ENCODE data around the gene ASB6. TPM values are rescaled to one million over a fixed set of nuclear protein-coding genes. Genes with fewer than 3 reads are reported as not detected.

Gene ASB6
- total RNA-seq, 1 experiment from 2014 or later = 21.0 TPM

- H3K4me1 Mint-ChIP-seq = peaks cover 48 to 65% of the 10 kb centered on the region in 2 experiments
Observed at GRCh38 chr9:129591916-129592315, 50.0 kb downstream of the ASB6 start.

More at GRCh38 chr9:129591916-129592315, 50.0 kb downstream of the ASB6 start:
- Histone ChIP-seq H3K27ac (ENCODE audit: insufficient read length, low read depth, low read length) (no peak overlapping the region), H4K5ac (ENCODE audit: insufficient read length, low read depth, low read length) (no peak overlapping the region), H2BK5ac (ENCODE audit: insufficient read length, low read length) (no peak overlapping the region), H2BK20ac (ENCODE audit: low read depth, low read length, poor library complexity, severe bottlenecking) (no peak overlapping the region), H4K91ac (ENCODE audit: insufficient read length, low read depth, low read length) (no peak overlapping the region), H3K56ac (ENCODE audit: insufficient read length, low read depth, low read length) (no peak overlapping the region), H4K8ac (replicated peaks; ENCODE audit: insufficient read length, low read depth, low read length) (no peak overlapping the region), H2BK15ac (ENCODE audit: low read depth, low read length) (no peak overlapping the region), H3K4ac (ENCODE audit: low read depth, low read length) (no peak overlapping the region), H3K9me3 (ENCODE audit: control insufficient read depth, low read depth, low read length) (no peaks in the 10 kb centered on the region), H2BK12ac (ENCODE audit: insufficient read length, low read depth, low read length) (no peak overlapping the region), H3K9ac (ENCODE audit: extremely low read depth, insufficient read length, low read length) (no peak overlapping the region), H3K4me2 (ENCODE audit: insufficient read depth, insufficient read length, low read length) (no peak overlapping the region), H3K4me1 (ENCODE audit: insufficient read depth, low read length) (peaks cover 6% of the 10 kb centered on the region; the same call in 1 of the 2 replicates), H3K27me3 (ENCODE audit: insufficient read depth, low read length) (peaks cover 2% of the 10 kb centered on the region; the same call in 1 of the 2 replicates), H2BK120ac (ENCODE audit: low read depth, low read length, poor library complexity, severe bottlenecking) (no peak overlapping the region), H4K20me1 (ENCODE audit: control insufficient read depth, insufficient read depth, insufficient read length) (no peaks in the 10 kb centered on the region), H3K23me2 (ENCODE audit: insufficient read length, low read depth, low read length, poor library complexity, severe bottlenecking) (peaks cover 4% of the 10 kb centered on the region), H3K18ac (ENCODE audit: insufficient read length, low read depth, low read length) (no peak overlapping the region), H2AK5ac (ENCODE audit: insufficient read length, low read length) (no peak overlapping the region), H3K79me1 (ENCODE audit: insufficient read depth, low read depth, low read length, poor library complexity, severe bottlenecking) (no peaks in the 10 kb centered on the region), H2AFZ (ENCODE audit: low read length) (no peak overlapping the region), H3K23ac (ENCODE audit: insufficient read length, low read depth, low read length) (no peak overlapping the region), H3T11ph (ENCODE audit: low read length) (no peak overlapping the region), H3K79me2 (ENCODE audit: insufficient read depth, low read length) (no peaks in the 10 kb centered on the region), H3K14ac (ENCODE audit: insufficient read depth, low read length) (no peak overlapping the region)
- DNase-seq = no peak
- Mint-ChIP-seq H3K4me3 (0 out of 5 replicates have a peak overlapping the region, but pooled peaks of 1 of the 2 experiments have one; percentile 3), H3K27ac (peak overlapping the region in 1 of 3 experiments; percentile 35; a peak in 2 of 7 replicates), H3K27me3 (ENCODE audit: low read depth) (peaks cover 69% of the 10 kb centered on the region), H3K36me3 (ENCODE audit: insufficient read depth in 1 of 3, low read depth in 3 of 3) (no peaks in the 10 kb centered on the region; a peak in 1 of 7 replicates), H3K9me3 (peaks cover 0 to 2% of the 10 kb centered on the region in 2 experiments; a peak in 1 of 5 replicates)
- WGBS (ENCODE audit: extremely low coverage, insufficient read length, low lambda C conversion rate) = no CpG with 5 or more reads among the region's 5 CpGs
- TF ChIP-seq CTCF (conservative IDR thresholded peaks at IDR 0.05) = no peak

Data from H9 (cell line).